ENCODE measurements around the gene PTTG1IP. TPM values are rescaled to one million over a fixed set of nuclear protein-coding genes. Genes with fewer than 3 reads are reported as not detected.

PTTG1IP gene
- total RNA-seq, 1 donor from 2014 or later, result 205 TPM

- Mint-ChIP-seq H3K4me1 (no peaks in the 10 kb centered on the region), H3K27me3 (ENCODE audit: low read depth) (no peaks in the 10 kb centered on the region), H3K27ac (no peak overlapping the region), H3K36me3 (peaks cover 37% of the 10 kb centered on the region), H3K9me3 (no peaks in the 10 kb centered on the region), H3K4me3 (no peak overlapping the region)
- no peak for DNase-seq (ENCODE audit: low spot score in 2 of 2, unreplicated experiment in 2 of 2)
- no peak for TF ChIP-seq CTCF (IDR thresholded peaks at IDR 0.05; ENCODE audit: unreplicated experiment)
These were observed 14.7 kb downstream of the PTTG1IP start for GRCh38 chr21:44858791-44859190.

- no peak for TF ChIP-seq CTCF (IDR thresholded peaks at IDR 0.05; ENCODE audit: unreplicated experiment)
- Mint-ChIP-seq H3K27ac (no peak overlapping the region), H3K27me3 (ENCODE audit: low read depth) (no peaks in the 10 kb centered on the region), H3K9me3 (no peaks in the 10 kb centered on the region), H3K36me3 (peaks cover 39% of the 10 kb centered on the region), H3K4me3 (no peak overlapping the region), H3K4me1 (no peaks in the 10 kb centered on the region)
- no peak for DNase-seq (ENCODE audit: low spot score in 2 of 2, unreplicated experiment in 2 of 2)
These were observed 15.2 kb downstream of the PTTG1IP start for GRCh38 chr21:44858291-44858690.

- no peaks in the 10 kb centered on the region for H3K27me3 Mint-ChIP-seq (ENCODE audit: low read depth)
- no peaks in the 10 kb centered on the region for H3K4me1 Mint-ChIP-seq
- no peaks in the 10 kb centered on the region for H3K9me3 Mint-ChIP-seq
- H3K4me3 Mint-ChIP-seq, result no peak overlapping the region
- TF ChIP-seq CTCF (IDR thresholded peaks at IDR 0.05; ENCODE audit: unreplicated experiment), result no peak
- H3K27ac Mint-ChIP-seq, result no peak overlapping the region
- no peak for DNase-seq (ENCODE audit: low spot score in 2 of 2, unreplicated experiment in 2 of 2)
- H3K36me3 Mint-ChIP-seq, result peaks cover 39% of the 10 kb centered on the region
These were observed 16.2 kb downstream of the PTTG1IP start for GRCh38 chr21:44857127-44857892.

- H3K4me1 Mint-ChIP-seq, result no peaks in the 10 kb centered on the region
- peaks cover 30% of the 10 kb centered on the region for H3K36me3 Mint-ChIP-seq
- no peaks in the 10 kb centered on the region for H3K27me3 Mint-ChIP-seq (ENCODE audit: low read depth)
- no peak for TF ChIP-seq CTCF (IDR thresholded peaks at IDR 0.05; ENCODE audit: unreplicated experiment)
- DNase-seq (ENCODE audit: low spot score in 2 of 2, unreplicated experiment in 2 of 2), result no peak
- H3K4me3 Mint-ChIP-seq, result no peak overlapping the region
- no peaks in the 10 kb centered on the region for H3K9me3 Mint-ChIP-seq
- no peak overlapping the region for H3K27ac Mint-ChIP-seq
These were observed 17.4 kb downstream of the PTTG1IP start for GRCh38 chr21:44856131-44856530.

GRCh38 chr21:44855572-44855971, 17.9 kb downstream of the PTTG1IP start:
- H3K9me3 Mint-ChIP-seq, result no peaks in the 10 kb centered on the region

More at GRCh38 chr21:44855572-44855971, 17.9 kb downstream of the PTTG1IP start:
- TF ChIP-seq CTCF (IDR thresholded peaks at IDR 0.05; ENCODE audit: unreplicated experiment), result no peak
- Mint-ChIP-seq H3K27ac (peak overlapping the region; percentile 43), H3K4me1 (no peaks in the 10 kb centered on the region), H3K27me3 (ENCODE audit: low read depth) (no peaks in the 10 kb centered on the region), H3K36me3 (peaks cover 28% of the 10 kb centered on the region), H3K4me3 (no peak overlapping the region)
- no peak for DNase-seq (ENCODE audit: low spot score in 2 of 2, unreplicated experiment in 2 of 2)

Data from mesothelial cell of epicardium (in vitro differentiated cells).